ENCODE measurements around the gene HERPUD1. TPM values are rescaled to one million over a fixed set of nuclear protein-coding genes. Genes with fewer than 3 reads are reported as not detected.

The HERPUD1 gene
- total RNA-seq, 1 donor from 2014 or later, result 178 TPM

- Mint-ChIP-seq H3K27me3 (ENCODE audit: insufficient read depth) (no peaks in the 10 kb centered on the region), H3K27ac (peak overlapping the region; percentile 64), H3K9me3 (no peaks in the 10 kb centered on the region), H3K36me3 (ENCODE audit: low read depth) (peaks cover 45% of the 10 kb centered on the region), H3K4me3 (peak overlapping the region; percentile 62), H3K4me1 (ENCODE audit: low read depth) (peaks cover 79% of the 10 kb centered on the region)
- intact Hi-C loops (cut with micrococcal nuclease), result no loop called here
- DNase-seq (ENCODE audit: low spot score), result no peak
These were observed 62.4 kb downstream of the HERPUD1 start for GRCh38 chr16:56994311-56994710.

Other genes starting within 250 kb of the HERPUD1 start
- gene MT1X, start 249.7 kb upstream of the HERPUD1 start, total RNA-seq, result 60.7 and 70.4 TPM in 2 replicates
- 150 and 152 TPM in 2 replicates for gene NUP93, start 202.0 kb upstream of the HERPUD1 start, total RNA-seq
- gene SLC12A3, start 66.9 kb upstream of the HERPUD1 start, total RNA-seq, result not detected in 2 replicates
- 0.23 and 0.24 TPM in 2 replicates for gene CETP, start 29.8 kb downstream of the HERPUD1 start, total RNA-seq
- gene NLRC5, start 57.4 kb downstream of the HERPUD1 start, total RNA-seq, result 164 and 175 TPM in 2 replicates
- 3.7 and 4.6 TPM in 2 replicates for gene CPNE2, start 160.4 kb downstream of the HERPUD1 start, total RNA-seq